HuH-7.5 (cell line): ENCODE results near the gene MDM4.
"Not testable (repeated sequence)": the region's sequence is repeated elsewhere in the genome, so short reads cannot be mapped to it uniquely, and the experiment has no call there.

Experiments used
- DNase-seq: peaks from one replicate; pipeline ENCODE4 v3.0.0; 2011; ENCODE audit warnings: low spot score

The MDM4 gene, protein sequence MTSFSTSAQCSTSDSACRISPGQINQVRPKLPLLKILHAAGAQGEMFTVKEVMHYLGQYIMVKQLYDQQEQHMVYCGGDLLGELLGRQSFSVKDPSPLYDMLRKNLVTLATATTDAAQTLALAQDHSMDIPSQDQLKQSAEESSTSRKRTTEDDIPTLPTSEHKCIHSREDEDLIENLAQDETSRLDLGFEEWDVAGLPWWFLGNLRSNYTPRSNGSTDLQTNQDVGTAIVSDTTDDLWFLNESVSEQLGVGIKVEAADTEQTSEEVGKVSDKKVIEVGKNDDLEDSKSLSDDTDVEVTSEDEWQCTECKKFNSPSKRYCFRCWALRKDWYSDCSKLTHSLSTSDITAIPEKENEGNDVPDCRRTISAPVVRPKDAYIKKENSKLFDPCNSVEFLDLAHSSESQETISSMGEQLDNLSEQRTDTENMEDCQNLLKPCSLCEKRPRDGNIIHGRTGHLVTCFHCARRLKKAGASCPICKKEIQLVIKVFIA

GRCh38 chr1:204516180-204516879 lies at the start of gene MDM4:
Gene MDM4, plus strand, starts transcription at chr1:204516406. Its CDS starts 9,113 bp downstream, at chr1:204525519.
- peak; percentile 69 for DNase-seq

DNA sequence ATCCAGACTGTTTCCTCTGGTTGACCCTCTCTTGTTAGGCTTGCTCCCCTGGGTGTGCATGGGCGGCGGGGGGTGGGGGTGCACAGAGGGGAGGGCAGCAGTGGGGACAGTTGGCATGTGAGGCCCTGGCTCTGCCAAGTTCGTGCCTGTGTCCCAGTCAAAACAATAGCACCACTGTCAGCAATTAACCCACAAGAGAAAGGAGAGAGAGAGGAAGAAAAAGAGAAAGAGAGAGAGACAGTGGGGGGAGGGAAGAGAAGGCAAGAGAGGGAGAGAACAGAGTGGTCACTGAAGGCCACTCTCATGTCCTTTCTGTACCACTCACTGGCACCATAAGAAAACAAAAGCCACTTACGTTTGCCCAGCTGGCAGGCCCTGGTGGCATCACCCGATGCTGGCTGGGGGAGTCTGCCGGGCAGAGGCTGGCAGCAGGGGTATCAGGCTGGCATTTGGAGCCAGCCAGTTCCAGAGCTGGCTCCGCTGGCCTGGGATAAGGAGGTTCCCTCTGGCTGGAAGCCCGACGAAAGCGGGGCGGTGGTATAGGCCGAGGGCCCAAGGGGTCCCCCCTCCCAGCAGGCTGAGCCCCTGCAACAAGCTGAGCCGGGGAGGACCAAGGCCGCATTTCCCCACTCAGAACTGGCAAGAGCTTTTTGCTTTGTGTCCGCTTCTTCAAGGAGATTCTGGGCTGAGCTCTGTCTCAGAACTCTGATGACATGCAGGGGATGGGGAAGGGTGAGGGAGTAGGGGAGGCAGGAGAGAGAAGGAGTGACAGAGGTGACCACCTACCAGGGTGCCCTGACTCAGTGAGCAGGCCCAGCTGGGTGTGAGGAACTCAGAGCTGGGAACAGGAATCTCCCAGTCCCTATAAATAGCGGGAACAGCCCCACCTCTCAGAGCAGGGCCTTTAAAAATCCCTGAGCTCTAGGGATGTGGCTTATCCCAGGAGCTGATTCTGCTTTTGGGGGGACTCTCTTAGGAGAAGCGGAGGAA lies 49.5 kb upstream of the MDM4 start:
- no peak for DNase-seq

- DNase-seq: no peak
These were observed 48.0 kb upstream of the MDM4 start for GRCh38 chr1:204468206-204468605.

DNA sequence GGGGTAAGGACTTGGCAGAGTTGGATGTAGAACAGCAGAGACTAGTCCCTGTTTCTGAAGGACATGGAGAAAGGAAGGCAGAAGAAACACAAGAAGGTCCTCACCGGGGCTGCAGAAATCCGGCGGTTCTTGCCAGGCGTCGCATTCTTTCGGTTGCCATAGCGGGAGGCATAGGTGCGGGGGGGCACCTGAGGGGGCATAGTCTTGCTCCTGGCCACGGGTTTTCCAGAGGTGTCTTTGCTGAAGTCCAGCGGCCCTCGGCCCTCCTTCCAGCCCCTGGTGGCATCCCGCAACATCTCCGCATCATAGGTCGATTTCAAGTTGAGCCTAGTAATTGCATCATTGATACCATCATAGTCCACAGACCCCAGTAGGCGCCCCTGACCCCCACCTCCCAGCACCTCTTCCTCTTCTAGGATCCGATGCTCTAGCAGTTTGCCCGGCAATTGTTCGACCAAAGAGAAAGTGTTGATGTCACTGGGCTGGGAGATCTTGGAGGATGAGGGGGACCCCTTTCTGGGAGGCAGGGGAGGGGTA lies 47.4 kb upstream of the MDM4 start:
- DNase-seq: no peak

GRCh38 chr1:204469304-204469703 lies 46.9 kb upstream of the MDM4 start:
- no peak for DNase-seq

GRCh38 chr1:204471687-204472086 lies 44.5 kb upstream of the MDM4 start:
- DNase-seq: no peak

DNA sequence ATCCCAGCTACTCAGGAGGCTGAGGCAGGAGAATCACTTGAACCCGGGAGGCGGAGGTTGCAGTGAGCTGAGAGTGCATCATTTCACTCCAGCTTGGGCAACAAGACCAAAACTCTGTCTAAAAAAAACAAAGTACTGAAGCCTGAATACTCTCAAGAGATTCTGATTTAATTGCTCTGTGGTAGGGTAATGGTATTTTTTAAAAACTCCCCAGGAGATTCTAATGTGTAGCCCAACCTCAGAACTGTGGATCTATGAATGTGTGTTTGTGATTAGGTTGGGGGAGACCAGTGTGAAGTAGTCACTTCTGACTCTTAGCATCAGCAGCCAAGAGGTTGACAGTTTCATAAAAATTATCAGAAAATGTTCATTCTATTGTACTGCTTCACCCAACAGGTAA lies 43.5 kb upstream of the MDM4 start:
- no peak for DNase-seq

- no peak for DNase-seq
These were observed 42.7 kb upstream of the MDM4 start for GRCh38 chr1:204473400-204473965.

- no peak for DNase-seq
These were observed 40.4 kb upstream of the MDM4 start for GRCh38 chr1:204475656-204476432.

GRCh38 chr1:204476563-204476962 lies 39.6 kb upstream of the MDM4 start:
- DNase-seq: no peak

GRCh38 chr1:204477036-204477740 lies 39.0 kb upstream of the MDM4 start:
- no peak for DNase-seq

DNA sequence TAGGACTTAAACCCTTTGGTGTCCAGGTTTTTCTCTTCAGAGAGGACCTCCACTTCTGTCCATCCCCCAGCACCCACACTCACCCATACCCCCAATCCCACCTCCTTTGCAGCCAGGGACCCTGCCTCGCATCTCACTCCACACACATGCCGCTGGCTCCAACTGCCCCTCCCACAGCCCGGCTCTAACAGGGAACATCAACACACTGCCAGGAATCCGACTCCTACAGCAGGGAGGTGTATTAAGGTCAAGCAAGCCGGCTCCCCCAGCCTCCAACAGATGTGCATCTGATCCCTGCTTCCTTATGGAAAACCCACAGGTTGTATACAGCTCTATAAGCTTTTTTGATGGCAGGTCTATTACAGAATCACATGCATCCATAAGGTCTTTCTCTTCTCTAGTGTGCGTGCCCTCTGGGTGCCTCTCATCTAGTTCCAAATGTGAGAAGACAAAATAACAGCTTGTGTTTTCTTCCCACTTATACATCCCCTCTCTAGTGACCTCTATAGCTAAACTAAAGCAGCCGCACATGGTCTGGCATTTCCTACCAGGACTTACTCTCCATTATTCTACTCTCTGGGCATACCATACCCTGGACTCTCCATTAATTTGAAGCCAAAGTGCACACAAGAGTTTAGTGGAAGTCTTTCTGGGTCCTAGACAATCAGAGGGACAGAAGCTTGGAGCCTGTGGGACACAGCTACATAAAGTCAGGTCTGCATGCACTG lies 37.9 kb upstream of the MDM4 start:
- DNase-seq: no peak

GRCh38 chr1:204478921-204479320 lies 37.3 kb upstream of the MDM4 start:
- no peak for DNase-seq

GRCh38 chr1:204479387-204480136 lies 36.6 kb upstream of the MDM4 start:
- no peak for DNase-seq

- no peak for DNase-seq
These were observed 35.7 kb upstream of the MDM4 start for GRCh38 chr1:204480515-204480914.

DNA sequence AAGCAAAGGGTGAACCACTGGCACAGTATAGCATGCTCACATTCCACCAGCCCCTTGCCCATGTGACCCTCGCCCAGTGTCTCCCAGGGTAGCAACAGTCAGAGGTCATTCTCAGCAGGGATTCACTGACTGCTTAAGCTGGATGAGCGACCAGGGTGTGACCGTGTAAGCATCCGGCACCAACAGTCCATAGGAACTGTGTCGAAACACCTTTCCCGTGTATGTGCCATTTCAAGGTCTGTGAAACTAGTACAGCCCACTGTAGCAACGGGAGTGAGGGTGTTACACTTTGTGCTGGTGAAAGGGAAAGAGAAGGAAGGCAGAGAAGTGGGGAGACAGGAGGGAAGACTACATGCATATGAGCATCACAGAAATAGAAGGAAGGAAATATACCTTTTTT lies 32.4 kb upstream of the MDM4 start:
- no peak for DNase-seq

- not testable (repeated sequence) for DNase-seq
These were observed 29.5 kb upstream of the MDM4 start for GRCh38 chr1:204486513-204487255.

DNA sequence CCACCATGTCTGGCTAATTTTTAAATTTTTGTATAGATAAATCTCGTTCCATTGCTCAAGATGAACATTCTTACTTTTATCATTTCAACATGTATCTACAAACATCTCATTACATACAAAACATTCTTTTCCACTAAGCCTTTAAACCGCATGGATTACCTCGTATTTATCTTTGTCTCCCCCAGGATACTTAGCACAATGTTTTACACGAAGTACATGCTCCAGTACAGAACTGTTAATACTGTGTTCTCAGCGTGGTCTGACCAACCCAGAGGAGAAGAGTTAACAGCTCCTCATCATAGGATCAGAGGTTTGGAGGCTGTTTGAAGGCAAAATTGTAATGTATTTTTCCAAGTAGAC lies 29.0 kb upstream of the MDM4 start:
- no peak for DNase-seq
